GM13976 (cell line): ENCODE measurements around the gene EXD1.
"Not testable (repeated sequence)": the region's sequence is repeated elsewhere in the genome, so short reads cannot be mapped to it uniquely, and the experiment has no call there.

Experiments
- DNase-seq: peaks from one replicate; pipeline ENCODE4 v3.0.0; 2012; ENCODE audit warnings: low spot score
- in situ Hi-C: fragments of 300-500 bp; cut with MboI; formaldehyde crosslinking; loops from one replicate; pipeline ENCODE4 v1.12.0; 2022; ENCODE audit warnings: low sequenced_read_pairs, mixed read lengths, inconsistent platforms; ENCODE audit not compliant: unreplicated experiment
- TF ChIP-seq, protein P1 (sequence below): IDR thresholded peaks from 2 replicates; pipeline ENCODE4 v1.5.1; 2012; ENCODE audit warnings: borderline replicate concordance, mild to moderate bottlenecking; ENCODE audit not compliant: insufficient read depth; ENCODE audit errors: extremely low read depth, missing control alignments, control extremely low read depth

The EXD1 gene

DNA sequence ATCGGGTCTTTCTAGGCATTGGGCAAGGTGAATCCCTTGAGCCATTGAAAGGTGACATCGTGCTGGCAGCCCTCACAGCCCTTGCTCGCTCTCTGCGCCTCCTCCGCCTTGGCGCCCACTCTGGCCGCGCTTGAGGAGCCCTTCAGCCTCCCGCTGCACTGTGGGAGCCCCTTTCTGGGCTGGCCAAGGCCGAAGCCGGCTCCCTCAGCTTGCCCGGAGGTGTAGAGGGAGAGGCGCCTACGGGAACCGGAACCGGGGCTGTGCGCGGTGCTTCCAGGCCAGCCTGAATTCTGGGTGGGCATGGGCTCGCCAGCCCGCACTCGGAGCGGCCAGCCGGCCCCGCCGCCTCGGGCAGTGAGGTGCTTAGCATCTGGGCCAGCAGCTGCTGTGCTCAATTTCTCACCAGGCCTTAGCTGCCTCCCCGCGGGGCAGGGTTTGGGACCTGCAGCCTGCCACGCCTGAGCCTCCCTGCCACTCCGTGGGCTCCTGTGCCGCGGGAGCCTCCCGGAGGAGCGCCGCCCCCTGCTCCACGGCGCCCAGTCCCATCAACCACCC is 79.0 kb downstream of the EXD1 start:
- in situ Hi-C loops = no loop called here

DNA sequence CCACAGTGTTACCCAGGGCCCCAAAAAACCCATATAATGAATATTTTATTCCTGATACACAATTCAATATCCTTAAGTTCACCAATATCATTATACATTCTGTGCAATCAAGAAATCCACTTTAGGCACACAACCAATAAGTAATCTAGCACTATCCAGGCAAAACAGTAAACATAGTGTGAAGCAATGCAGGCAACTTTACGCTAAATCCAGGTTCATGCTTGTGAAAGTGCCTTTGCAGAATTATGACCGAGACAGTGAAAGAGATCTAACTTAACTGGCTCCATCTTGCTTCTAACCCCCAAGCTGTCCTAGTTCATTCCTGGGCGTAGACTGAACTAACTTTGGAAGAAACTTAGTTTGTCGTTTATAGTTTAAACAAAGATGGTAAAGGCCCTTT is 80.3 kb downstream of the EXD1 start:
- TF ChIP-seq, protein P1, sequence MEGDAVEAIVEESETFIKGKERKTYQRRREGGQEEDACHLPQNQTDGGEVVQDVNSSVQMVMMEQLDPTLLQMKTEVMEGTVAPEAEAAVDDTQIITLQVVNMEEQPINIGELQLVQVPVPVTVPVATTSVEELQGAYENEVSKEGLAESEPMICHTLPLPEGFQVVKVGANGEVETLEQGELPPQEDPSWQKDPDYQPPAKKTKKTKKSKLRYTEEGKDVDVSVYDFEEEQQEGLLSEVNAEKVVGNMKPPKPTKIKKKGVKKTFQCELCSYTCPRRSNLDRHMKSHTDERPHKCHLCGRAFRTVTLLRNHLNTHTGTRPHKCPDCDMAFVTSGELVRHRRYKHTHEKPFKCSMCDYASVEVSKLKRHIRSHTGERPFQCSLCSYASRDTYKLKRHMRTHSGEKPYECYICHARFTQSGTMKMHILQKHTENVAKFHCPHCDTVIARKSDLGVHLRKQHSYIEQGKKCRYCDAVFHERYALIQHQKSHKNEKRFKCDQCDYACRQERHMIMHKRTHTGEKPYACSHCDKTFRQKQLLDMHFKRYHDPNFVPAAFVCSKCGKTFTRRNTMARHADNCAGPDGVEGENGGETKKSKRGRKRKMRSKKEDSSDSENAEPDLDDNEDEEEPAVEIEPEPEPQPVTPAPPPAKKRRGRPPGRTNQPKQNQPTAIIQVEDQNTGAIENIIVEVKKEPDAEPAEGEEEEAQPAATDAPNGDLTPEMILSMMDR = no peak
- in situ Hi-C loops = no loop called here
- DNase-seq = no peak

More for the DNA sequence above, 79.0 kb downstream of the EXD1 start:
- TF ChIP-seq, protein P1 = no peak
- DNase-seq = no peak

DNA sequence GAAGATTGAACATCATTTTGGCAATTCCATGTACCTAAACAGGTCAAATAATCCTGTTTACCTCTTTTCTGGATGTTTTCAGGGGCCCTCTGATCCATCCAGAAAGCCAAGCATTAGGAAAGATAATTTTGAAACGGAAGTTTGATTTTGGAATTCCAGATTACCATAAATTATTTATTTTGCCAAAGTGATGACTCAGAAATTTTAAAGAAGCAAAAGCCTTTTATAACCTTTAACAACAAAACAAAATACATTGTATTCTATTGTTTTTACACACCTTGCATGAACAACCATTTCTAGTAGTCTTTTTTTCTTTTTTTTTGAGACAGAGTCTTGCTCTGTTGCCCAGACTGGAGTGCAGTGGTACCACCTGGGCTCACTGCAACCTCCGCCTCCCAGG is 82.5 kb downstream of the EXD1 start:
- TF ChIP-seq, protein P1 = no peak
- DNase-seq = no peak
- in situ Hi-C loops = no loop called here

DNA sequence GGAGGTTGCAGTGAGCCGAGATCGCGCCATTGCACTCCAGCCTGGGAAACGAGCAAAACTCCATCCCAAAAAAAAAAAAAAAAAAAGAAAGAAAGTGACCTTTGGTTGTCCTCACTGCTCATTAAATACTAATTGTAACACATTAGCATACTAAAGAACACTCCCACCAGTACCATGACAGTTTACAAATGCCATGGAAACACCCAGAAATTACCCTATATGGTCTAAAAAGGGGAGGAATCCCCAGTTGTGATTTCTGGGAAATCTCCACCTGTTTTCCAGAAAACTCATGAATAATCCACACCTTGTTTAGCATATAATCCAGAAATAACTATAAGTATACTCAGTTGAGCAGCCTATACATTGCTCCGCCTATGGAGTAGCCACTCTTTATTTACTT is 90.9 kb downstream of the EXD1 start:
- no peak for DNase-seq
- TF ChIP-seq, protein P1 = no peak
- in situ Hi-C loops = no loop called here

DNA sequence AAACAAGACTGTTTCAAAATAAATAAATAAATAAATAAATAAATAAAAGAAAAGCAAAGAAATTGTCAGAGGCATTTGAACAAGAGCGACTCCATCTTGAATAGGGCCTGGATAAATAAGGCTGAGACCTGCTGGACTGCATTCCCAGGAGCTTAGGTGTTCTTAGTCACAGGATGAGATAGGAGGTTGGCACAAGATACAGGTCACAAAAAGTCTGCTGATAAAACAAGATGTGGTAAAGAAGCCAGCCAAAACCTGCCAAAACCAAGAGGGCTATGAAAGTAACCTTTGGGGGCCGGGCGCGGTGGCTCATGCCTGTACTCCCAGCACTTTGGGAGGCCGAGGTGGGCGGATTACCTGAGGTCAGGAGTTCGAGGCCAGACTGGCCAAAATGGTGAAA is 91.4 kb downstream of the EXD1 start:
- in situ Hi-C loops, DNase-seq: not testable (repeated sequence)

DNA sequence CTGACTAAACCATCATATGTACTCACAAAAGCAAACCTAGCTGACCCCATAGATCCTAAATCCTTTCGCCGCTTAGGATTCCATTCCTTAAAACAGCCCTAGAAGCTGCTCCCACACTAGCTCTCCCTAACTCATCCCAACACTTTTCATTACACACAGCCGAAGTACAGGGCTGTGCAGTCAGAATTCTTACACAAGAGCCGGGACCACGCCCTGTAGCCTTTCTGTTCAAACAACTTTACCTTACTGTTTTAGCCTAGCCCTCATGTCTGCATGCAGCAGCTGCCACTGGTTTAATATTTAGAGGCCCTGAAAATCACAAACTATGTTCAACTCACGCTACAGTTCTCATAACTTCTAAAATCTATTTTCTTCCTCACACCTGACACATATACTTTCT is 95.0 kb downstream of the EXD1 start:
- in situ Hi-C loops, DNase-seq: not testable (repeated sequence)

DNA sequence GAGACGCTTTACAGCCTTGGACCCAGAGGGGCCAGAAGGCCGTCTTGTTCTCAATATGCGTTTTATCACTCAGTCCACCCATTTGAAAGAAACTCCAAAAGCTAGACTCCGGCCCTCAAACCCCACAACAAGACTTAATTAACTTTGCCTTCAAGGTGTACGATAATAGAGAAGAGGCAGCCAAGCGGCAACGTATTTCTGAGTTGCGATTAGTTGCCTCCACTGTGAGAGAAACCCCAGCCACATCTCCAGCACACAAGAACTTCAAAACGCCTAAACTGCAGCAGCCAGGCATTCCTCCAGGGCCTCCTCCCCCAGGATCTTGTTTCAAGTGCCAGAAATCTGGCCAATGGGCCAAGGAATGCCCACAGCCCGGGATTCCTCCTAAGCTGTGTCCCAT is 97.1 kb downstream of the EXD1 start:
- in situ Hi-C loops = no loop called here
- TF ChIP-seq, protein P1 = no peak
- no peak for DNase-seq
